ENCODE measurements around the gene RALGAPA1. TPM values are rescaled to one million over a fixed set of nuclear protein-coding genes. Genes with fewer than 3 reads are reported as not detected.

RALGAPA1 gene
- total and polyA plus RNA-seq, 2 of the 13 experiments (the other 11 are each of a cell fraction or from before 2014, with no cell fraction given), result 65.0 to 89.2 TPM

DNA sequence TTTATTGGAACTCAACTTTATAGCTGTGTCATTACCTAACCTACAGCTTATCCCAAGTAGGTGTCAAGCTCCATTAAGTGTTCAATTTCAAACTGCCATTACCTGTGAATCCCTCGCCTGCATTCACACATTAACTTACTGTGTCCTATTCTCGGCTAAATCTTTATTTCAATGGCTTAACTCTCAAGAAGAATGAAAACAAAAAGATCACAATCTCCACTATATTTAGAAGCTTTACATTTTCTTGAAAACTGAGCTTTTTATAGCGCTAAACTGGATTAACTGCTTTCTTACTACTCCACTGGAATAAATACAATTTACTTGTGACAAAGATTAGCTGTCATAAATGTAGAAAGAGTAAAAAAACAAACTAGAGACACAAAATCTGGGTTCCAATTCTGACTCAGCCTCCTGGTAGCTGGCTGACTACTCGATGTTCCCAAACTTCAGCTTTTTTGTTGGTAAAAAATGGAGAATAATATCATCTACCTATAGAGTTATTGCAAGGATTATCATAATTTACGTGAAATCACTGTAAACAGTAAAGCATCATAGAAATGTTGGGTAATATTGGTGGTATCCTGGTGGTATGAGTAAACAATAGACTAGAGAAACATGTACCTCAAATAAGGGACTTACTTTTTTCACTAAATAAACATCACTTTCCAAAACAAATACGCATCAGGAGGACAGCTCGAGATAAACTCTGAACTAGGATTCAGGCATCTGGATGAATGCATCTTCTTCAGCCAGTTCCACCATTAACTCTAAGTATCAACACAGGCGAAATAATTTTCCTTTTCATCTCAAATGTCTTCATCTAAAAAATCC, 1.7 kb downstream of the RALGAPA1 start (continued):
- TF ChIP-seq ZNF781 (CRISPR knock-in tag; IDR thresholded peaks at IDR 0.05; ENCODE audit: borderline replicate concordance, not compliant biosample characterization), result no peak
- peak; percentile 47; the same call in 1 of the 2 replicates for TF ChIP-seq PITX1 (CRISPR knock-in tag; IDR thresholded peaks at IDR 0.05)
- peak; percentile 96 for TF ChIP-seq MIXL1 (CRISPR knock-in tag; IDR thresholded peaks at IDR 0.05)
- TF ChIP-seq CREB1 (IDR thresholded peaks at IDR 0.05), result no peak; the same call in 1 of the 2 replicates
- peak; percentile 75; the same call in 1 of the 2 replicates for TF ChIP-seq CREB1 (CRISPR knock-in tag; IDR thresholded peaks at IDR 0.05)
- TF ChIP-seq ZNF33A (CRISPR knock-in tag; IDR thresholded peaks at IDR 0.05; ENCODE audit: borderline replicate concordance), result peak; percentile 67; the same call in 1 of the 2 replicates
- TF ChIP-seq ZBTB21 (CRISPR knock-in tag; IDR thresholded peaks at IDR 0.05), result peak; percentile 53; the same call in 1 of the 2 replicates
- no peak for TF ChIP-seq SNRNP70 (IDR thresholded peaks at IDR 0.05; ENCODE audit: low read depth, low read length)
- TF ChIP-seq ZNF124 (CRISPR knock-in tag; IDR thresholded peaks at IDR 0.05), result peak; percentile 45; the same call in 1 of the 2 replicates
- TF ChIP-seq ZKSCAN8 (CRISPR knock-in tag; IDR thresholded peaks at IDR 0.05; ENCODE audit: borderline replicate concordance), result peak; percentile 72; the same call in 1 of the 2 replicates
- TF ChIP-seq KDM1A (CRISPR knock-in tag; IDR thresholded peaks at IDR 0.05), result peak; percentile 88; the same call in 1 of the 2 replicates
- TF ChIP-seq, protein P1, sequence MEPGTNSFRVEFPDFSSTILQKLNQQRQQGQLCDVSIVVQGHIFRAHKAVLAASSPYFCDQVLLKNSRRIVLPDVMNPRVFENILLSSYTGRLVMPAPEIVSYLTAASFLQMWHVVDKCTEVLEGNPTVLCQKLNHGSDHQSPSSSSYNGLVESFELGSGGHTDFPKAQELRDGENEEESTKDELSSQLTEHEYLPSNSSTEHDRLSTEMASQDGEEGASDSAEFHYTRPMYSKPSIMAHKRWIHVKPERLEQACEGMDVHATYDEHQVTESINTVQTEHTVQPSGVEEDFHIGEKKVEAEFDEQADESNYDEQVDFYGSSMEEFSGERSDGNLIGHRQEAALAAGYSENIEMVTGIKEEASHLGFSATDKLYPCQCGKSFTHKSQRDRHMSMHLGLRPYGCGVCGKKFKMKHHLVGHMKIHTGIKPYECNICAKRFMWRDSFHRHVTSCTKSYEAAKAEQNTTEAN (CRISPR knock-in tag; conservative IDR thresholded peaks at IDR 0.05), result peak; percentile 88
- TF ChIP-seq SAFB2 (CRISPR knock-in tag; IDR thresholded peaks at IDR 0.05; ENCODE audit: borderline replicate concordance, low read depth), result no peak
- no peak; the same call in 1 of the 2 replicates for TF ChIP-seq MXD4 (CRISPR knock-in tag; IDR thresholded peaks at IDR 0.05)
- TF ChIP-seq ZHX1 (CRISPR knock-in tag; IDR thresholded peaks at IDR 0.05; ENCODE audit: low read depth), result peak; percentile 44; the same call in 1 of the 2 replicates
- peak; percentile 99 for TF ChIP-seq FOXP4 (CRISPR knock-in tag; IDR thresholded peaks at IDR 0.05)
- peak; percentile 53; the same call in 1 of the 2 replicates for TF ChIP-seq ZNF772 (CRISPR knock-in tag; IDR thresholded peaks at IDR 0.05)
- TF ChIP-seq SKI (IDR thresholded peaks at IDR 0.05; ENCODE audit: partially characterized antibody), result peak; percentile 12
- TF ChIP-seq KAT8 (CRISPR knock-in tag; IDR thresholded peaks at IDR 0.05), result peak; percentile 80; the same call in 1 of the 2 replicates
- TF ChIP-seq ZFP1 (CRISPR knock-in tag; IDR thresholded peaks at IDR 0.05), result peak; percentile 90
- peak; percentile 94 for TF ChIP-seq RCOR2 (CRISPR knock-in tag; IDR thresholded peaks at IDR 0.05)
- peak; percentile 48; the same call in 1 of the 2 replicates for TF ChIP-seq RNF219 (CRISPR knock-in tag; IDR thresholded peaks at IDR 0.05)
